GM10266 (cell line): Measurements from ENCODE around the gene CRYL1.

Experiments
- DNase-seq: peaks from one replicate; pipeline ENCODE4 v3.0.0; 2012; ENCODE audit errors: extremely low spot score
- CTCF ChIP-seq: IDR thresholded peaks from 2 replicates; pipeline ENCODE4 v1.5.1; 2012; ENCODE audit warnings: mild to moderate bottlenecking, low read depth; ENCODE audit not compliant: control insufficient read depth, insufficient read depth; ENCODE audit errors: missing control alignments

Gene CRYL1

GRCh38 chr13:20400774-20401173 is 124.9 kb downstream of the CRYL1 start:
- no peak for DNase-seq
- no peak for TF ChIP-seq CTCF

GRCh38 chr13:20399961-20400360 is 125.7 kb downstream of the CRYL1 start:
- no peak for TF ChIP-seq CTCF
- no peak for DNase-seq

- no peak for TF ChIP-seq CTCF
- DNase-seq: no peak
Observed at GRCh38 chr13:20399515-20399914, 126.1 kb downstream of the CRYL1 start.

DNA sequence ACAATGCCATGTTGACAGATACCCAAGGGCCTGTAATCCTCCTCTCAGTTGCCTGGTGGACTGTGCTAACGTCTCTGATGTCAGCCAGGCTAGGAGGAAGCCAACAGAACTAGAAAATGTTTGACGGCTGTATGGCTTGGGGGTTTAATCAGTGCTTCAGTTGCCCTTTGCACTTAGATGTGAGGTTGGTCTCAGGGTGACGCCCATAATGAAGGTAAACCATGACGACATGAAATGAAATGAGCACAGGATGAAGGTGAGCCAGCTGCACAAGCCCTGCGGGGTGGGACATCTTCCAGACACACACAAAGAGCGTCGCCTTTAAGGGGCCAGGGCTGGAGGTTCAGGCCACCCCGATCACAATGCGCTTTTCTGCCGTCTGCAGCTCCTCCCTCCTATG is 127.2 kb downstream of the CRYL1 start:
- no peak for TF ChIP-seq CTCF
- DNase-seq: no peak

DNA sequence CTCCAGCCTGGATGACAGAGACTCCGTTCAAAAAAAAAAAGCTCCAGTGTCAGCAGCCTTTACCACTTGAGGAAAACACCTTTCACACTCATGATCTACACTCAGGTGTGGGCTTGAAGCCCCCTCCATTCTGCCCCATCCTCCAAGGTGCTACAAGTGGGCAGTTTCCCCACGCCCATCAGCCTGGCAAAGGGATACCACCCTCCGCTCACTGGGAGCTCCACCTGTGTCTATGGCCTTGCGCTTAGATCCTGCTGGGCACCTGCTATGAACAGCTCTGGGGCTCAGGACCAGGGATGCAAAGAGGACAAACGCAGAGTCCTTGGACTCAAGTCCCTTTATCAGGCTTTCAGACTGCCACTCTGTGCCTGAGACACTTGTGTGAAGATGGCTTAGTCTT is 127.8 kb downstream of the CRYL1 start:
- no peak for TF ChIP-seq CTCF
- no peak for DNase-seq

GRCh38 chr13:20395061-20395916 is 130.4 kb downstream of the CRYL1 start:
- no peak for TF ChIP-seq CTCF
- peak; percentile 15 for DNase-seq

DNA sequence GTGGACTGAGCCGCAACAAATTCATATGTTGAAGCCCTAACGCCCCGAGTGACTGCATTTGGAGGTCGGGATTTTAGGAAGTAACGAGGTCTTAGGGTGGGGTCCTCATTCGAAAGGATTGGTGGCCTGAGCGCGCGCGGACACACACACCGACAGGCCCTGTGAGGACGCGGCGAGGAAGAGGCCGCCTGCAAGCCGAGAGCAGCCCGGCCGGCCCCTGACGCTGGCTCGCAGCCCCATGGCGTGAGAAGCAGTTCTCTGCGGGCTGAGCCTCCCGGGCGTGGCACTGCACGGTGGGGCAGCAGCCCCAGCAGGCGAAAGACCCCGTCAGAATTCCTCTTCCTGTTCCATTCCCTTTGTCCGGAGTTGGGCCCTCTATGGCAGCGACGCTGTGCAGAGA is 131.2 kb downstream of the CRYL1 start:
- no peak for TF ChIP-seq CTCF
- DNase-seq: peak; percentile 14
